Panc1 (cell line): Measurements from ENCODE around the gene NUS1. TPM values are rescaled to one million over a fixed set of nuclear protein-coding genes. Genes with fewer than 3 reads are reported as not detected.
"Not testable (repeated sequence)": the region's sequence is repeated elsewhere in the genome, so short reads cannot be mapped to it uniquely, and the experiment has no call there.

Experiments used
- ATAC-seq: fragments of 200-7000 bp; cut with Tn5 transposase; 2 replicates; pipeline ENCODE4 v1.9.1; 2020; ENCODE audit warnings: mild to moderate bottlenecking, moderate library complexity
- BruUV-seq: library from RNA; stranded (reverse); fragments of 400-500 nt; replicated peaks from 2 replicates; lab custom pipeline; 2021; lab: Mats Ljungman, UMichigan
- CTCF ChIA-PET: fragments of 300-600 bp; sonication (Branson Sonifier 250); formaldehyde crosslinking; loops from one replicate; lab custom pipeline; 2022; ENCODE audit warnings: antibody characterized with exemption; lab: Charles Lee
- POLR2A ChIA-PET: fragments of 300-600 bp; sonication (Branson Sonifier 250); formaldehyde crosslinking; loops from one replicate; lab custom pipeline; 2022; ENCODE audit warnings: antibody characterized with exemption; lab: Charles Lee
- DNase-seq: peaks from one replicate; pipeline ENCODE4 v3.0.0-alpha.2; 2010; ENCODE audit warnings: low read depth, low spot score
- H3K27ac ChIP-seq: 2 replicates; pipeline ENCODE4 v1.5.1; 2011; ENCODE audit warnings: mild to moderate bottlenecking, low read length, inconsistent platforms
- H3K27me3 ChIP-seq: fragments of 200-500 bp; sonication (Bioruptor generic); 2 replicates; pipeline ENCODE4 v1.6.0; 2014; ENCODE audit warnings: low read length, inconsistent platforms; ENCODE audit not compliant: control insufficient read depth, insufficient read depth
- H3K36me3 ChIP-seq: fragments of 200-500 bp; sonication (Bioruptor generic); 2 replicates; pipeline ENCODE4 v1.5.1; 2014; ENCODE audit warnings: inconsistent platforms, mild to moderate bottlenecking, low read length, moderate library complexity; ENCODE audit not compliant: control insufficient read depth, insufficient read depth
- H3K4me1 ChIP-seq: 2 replicates; pipeline ENCODE4 v1.5.1; 2011; ENCODE audit warnings: inconsistent platforms, mild to moderate bottlenecking, low read length, moderate library complexity; ENCODE audit not compliant: control insufficient read depth, insufficient read depth
- H3K4me3 ChIP-seq, 2 experiments: 2 replicates each; pipeline ENCODE4 v1.5.1; 2011 to 2012; ENCODE audit warnings: low read depth in 2 of 2, low read length in 2 of 2, mild to moderate bottlenecking in 2 of 2, inconsistent platforms in 1 of 2, moderate library complexity in 1 of 2
- H3K9me3 ChIP-seq: fragments of 200-500 bp; sonication (Bioruptor generic); 2 replicates; pipeline ENCODE4 v1.5.1; 2014; ENCODE audit warnings: low read depth, mild to moderate bottlenecking, inconsistent platforms, low read length, moderate library complexity; ENCODE audit not compliant: control insufficient read depth, insufficient read depth
- POLR2AphosphoS5 ChIP-seq: IDR thresholded peaks from 2 replicates; pipeline ENCODE4 v1.6.1; 2012; ENCODE audit warnings: mild to moderate bottlenecking, low read depth, low read length, moderate library complexity
- REST ChIP-seq, 2 experiments: IDR thresholded peaks; 2 replicates each; pipeline ENCODE4 v1.6.1; 2011 to 2012; ENCODE audit warnings: low read depth in 2 of 2, control low read depth in 1 of 2, low read length in 1 of 2, mild to moderate bottlenecking in 1 of 2, moderate library complexity in 1 of 2; ENCODE audit not compliant: insufficient read depth in 1 of 2
- SIN3A ChIP-seq: IDR thresholded peaks from 2 replicates; pipeline ENCODE4 v1.6.1; 2012; ENCODE audit warnings: low read depth, mild to moderate bottlenecking, low read length, moderate library complexity, borderline replicate concordance; ENCODE audit not compliant: insufficient read depth
- in situ Hi-C: cut with HindIII; loops from 2 replicates; pipeline ENCODE4 v1.10.0; 2016; ENCODE audit warnings: low sequenced_read_pairs, low pct_unique_long_range_greater_than_20kb
- intact Hi-C: fragments of 100-400 bp; cut with micrococcal nuclease; formaldehyde crosslinking; loops from one replicate; pipeline ENCODE4 v1.10.0; 2022; ENCODE audit not compliant: unreplicated experiment
- total RNA-seq: library from RNA; stranded (reverse); gene quantifications from one replicate; pipeline ENCODE4 v1.2.1, GENCODE V29; 2021; ENCODE audit not compliant: unreplicated experiment
- TF ChIP-seq, protein P1 (sequence below): fragments of 450-650 bp; IDR thresholded peaks from 2 replicates; pipeline ENCODE4 v1.5.1; 2017; ENCODE audit warnings: mild to moderate bottlenecking

NUS1 gene
- total RNA-seq, 1 experiment from 2014 or later = 57.3 TPM

- no peak overlapping the region for H3K4me3 ChIP-seq
- DNase-seq (no peak), ATAC-seq (no peak)
- ChIA-PET CTCF (no interaction called here), POLR2A (no interaction called here)
- peaks cover 14% of the 10 kb centered on the region for H3K36me3 ChIP-seq
- no peaks in the 10 kb centered on the region for H3K27me3 ChIP-seq
- TF ChIP-seq SIN3A = no peak
- in situ Hi-C loops (no loop called here), intact Hi-C loops (no loop called here)
- no TSS peak for BruUV-seq
- H3K4me1 ChIP-seq = no peaks in the 10 kb centered on the region
- H3K27ac ChIP-seq = no peak overlapping the region
- no peaks in the 10 kb centered on the region for H3K9me3 ChIP-seq
These were observed 31.2 kb downstream of the NUS1 start for GRCh38 chr6:117706504-117706903.

DNA sequence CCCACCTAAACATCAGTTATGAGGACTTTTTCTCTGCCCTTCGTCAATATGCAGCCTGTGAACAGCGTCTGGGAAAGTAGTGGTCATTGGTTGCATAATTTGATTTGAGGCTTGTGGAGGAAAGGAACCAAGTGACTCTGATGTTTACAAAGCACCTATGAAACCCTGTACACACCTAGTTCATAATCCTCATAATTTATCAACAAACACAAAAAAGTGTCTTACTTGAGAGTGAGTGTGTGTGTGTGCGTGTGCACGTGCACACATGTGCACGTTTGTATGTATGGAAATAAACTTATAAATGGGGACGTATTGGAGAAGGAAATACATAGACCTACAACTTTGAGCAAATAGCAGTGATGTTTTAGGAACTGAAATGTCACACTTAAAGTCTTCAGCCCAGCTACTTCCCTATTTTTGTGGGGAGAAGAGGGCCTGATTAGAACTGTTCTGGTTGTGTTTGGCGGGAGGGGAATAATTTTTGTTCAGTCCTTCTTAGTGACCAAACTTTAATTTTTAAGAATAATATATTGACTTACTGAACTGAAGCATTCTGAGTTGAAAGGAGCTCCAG, 31.8 kb downstream of the NUS1 start:
- H3K27ac ChIP-seq, H3K27me3 ChIP-seq, BruUV-seq, in situ Hi-C loops, DNase-seq, CTCF ChIA-PET, POLR2A ChIA-PET, intact Hi-C loops, ATAC-seq, H3K4me1 ChIP-seq, H3K9me3 ChIP-seq, H3K4me3 ChIP-seq: not testable (repeated sequence)
- peaks cover 14% of the 10 kb centered on the region for H3K36me3 ChIP-seq

- DNase-seq (no peak), ATAC-seq (no peak)
- in situ Hi-C loops = no loop called here
- no peak for TF ChIP-seq REST (IDR thresholded peaks at IDR 0.05; ENCODE audit: insufficient read depth in 1 of 2, low read depth in 2 of 2, low read length in 1 of 2)
- TF ChIP-seq, protein P1, sequence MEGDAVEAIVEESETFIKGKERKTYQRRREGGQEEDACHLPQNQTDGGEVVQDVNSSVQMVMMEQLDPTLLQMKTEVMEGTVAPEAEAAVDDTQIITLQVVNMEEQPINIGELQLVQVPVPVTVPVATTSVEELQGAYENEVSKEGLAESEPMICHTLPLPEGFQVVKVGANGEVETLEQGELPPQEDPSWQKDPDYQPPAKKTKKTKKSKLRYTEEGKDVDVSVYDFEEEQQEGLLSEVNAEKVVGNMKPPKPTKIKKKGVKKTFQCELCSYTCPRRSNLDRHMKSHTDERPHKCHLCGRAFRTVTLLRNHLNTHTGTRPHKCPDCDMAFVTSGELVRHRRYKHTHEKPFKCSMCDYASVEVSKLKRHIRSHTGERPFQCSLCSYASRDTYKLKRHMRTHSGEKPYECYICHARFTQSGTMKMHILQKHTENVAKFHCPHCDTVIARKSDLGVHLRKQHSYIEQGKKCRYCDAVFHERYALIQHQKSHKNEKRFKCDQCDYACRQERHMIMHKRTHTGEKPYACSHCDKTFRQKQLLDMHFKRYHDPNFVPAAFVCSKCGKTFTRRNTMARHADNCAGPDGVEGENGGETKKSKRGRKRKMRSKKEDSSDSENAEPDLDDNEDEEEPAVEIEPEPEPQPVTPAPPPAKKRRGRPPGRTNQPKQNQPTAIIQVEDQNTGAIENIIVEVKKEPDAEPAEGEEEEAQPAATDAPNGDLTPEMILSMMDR = peak; percentile 46
- TF ChIP-seq SIN3A = no peak
- no peak for TF ChIP-seq POLR2AphosphoS5
- no peak overlapping the region for H3K27ac ChIP-seq
- H3K27me3 ChIP-seq = no peaks in the 10 kb centered on the region
- ChIA-PET CTCF (no interaction called here), POLR2A (no interaction called here)
- intact Hi-C loops = no loop called here
- BruUV-seq = no TSS peak
- no peak overlapping the region for H3K4me3 ChIP-seq
- no peaks in the 10 kb centered on the region for H3K4me1 ChIP-seq
- no peaks in the 10 kb centered on the region for H3K9me3 ChIP-seq
- peaks cover 2% of the 10 kb centered on the region; the same call in 1 of the 2 replicates for H3K36me3 ChIP-seq
These were observed 36.1 kb downstream of the NUS1 start for GRCh38 chr6:117711369-117711768.
